Fibroblast of skin of left quadriceps (primary cell): Measurements from ENCODE around the gene ZNF493.

Experiments used
- DNase-seq, 2 experiments: peaks; one replicate each; pipeline ENCODE4 v3.0.0-alpha.2; 2013; ENCODE audit warnings: low read depth in 2 of 2

The ZNF493 gene

DNA sequence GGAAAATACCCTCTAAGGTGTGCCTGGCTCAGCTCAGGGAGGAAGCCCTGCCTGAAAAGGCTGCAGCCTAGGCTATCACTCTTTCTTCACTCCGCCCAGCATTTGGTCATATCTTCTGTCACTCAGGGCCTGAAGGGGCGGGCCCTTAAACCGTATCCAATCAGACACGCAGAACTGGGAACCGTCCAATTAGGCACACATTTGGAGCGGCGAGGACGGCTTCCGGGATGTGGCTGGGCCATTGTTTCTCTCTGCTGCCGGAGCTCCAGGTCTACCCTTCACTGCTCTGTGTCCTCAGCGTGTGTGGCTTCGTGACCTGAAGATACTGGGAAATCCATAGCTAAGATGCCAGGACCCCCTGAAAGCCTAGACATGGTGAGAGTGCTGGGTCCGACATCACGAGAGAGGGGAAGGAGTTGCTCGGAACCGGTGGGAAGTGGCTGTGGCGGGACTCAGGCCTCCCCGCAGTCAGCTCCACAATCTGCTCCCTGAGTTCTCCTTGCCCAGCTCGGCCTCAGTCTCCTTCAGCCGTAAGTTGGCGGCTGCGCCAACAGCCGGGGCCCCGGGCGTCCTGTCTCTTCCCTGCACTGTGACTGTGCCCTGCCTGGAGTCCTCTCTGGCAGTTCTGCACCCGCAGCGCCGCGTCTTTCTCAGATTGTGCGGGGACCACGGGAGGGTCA, at the start of gene ZNF493:
Gene ZNF493, plus strand, starts transcription at position 241 of the 680 bp plus-strand sequence. Its CDS starts 105 bp downstream, at position 346.
- DNase-seq: peak; percentile 87 to 90

DNA sequence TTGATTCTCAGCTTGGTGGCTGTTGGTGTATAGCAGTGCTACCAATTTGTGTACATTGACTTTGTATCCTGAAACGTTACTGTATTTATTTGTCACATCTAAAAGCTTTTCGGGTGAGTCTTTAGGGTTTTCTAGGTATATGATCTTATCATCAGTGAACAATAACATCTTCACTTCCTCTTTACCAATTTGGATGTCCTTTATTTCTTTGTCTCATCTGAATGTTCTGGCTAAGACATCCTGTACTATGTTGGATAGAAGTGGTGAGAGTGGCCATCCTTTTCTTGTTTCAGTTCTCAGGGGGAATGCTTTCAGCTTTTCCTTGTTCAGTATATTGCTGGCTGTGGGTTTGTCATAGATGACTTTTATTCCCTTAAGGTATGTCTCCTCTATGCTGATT, 44.1 kb upstream of the ZNF493 start:
- DNase-seq: no peak

DNA sequence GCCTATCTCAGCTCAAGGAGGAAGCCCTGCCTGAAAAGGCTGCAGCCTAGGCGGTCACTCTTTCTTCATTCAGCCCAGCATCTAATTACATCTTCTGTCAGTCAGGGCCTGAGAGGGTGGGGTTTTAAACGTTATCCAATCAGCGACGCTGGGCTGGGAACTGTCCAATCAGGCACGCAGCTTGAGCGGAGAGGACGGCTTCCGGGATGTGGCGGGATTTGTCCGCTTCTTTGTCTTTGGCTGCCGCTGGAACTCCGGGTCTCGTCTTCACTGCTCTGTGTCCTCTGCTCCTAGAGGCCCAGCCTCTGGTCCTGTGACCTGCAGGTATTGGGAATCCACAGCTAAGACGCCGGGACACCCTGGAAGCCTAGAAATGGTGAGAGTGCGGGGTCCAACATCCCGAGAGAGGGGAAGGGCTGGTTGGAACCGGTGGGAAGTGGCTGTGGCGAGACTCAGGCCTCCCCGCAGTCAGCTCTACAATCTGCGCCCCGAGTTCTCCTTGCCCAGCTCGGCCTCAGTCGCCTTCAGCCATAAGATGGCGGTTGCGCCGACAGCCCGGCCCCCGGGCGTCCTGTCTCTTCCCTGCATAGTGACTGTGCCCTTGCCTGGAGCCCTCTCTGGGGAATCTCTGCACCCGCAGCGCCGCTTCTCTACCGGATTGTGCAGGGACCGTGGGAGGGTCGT, 38.0 kb upstream of the ZNF493 start, which contains the start of gene ZNF738:
Gene ZNF738, plus strand, starts transcription at position 233 of the 684 bp plus-strand sequence. Its CDS starts 141 bp downstream, at position 374.
- DNase-seq: peak; percentile 86 to 87

DNA sequence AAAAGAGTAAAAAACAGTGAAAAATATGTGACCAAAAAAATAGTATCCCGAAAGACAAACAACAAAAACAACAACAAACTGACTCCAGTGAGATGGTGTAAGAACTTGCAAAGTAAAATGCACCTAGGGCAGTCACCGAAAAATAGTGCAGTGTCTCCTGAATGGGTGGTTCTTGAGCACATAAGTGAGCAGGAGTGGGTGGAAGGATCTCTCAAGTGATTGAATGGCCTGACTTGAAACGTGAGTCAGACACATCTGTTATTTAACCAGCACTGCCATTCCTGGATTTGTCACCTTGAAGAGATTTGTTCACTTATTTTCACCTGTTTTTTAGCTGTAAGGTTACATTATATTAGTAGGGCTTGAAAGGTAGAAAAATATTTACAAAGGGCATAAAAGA, 34.6 kb upstream of the ZNF493 start:
- no peak for DNase-seq

DNA sequence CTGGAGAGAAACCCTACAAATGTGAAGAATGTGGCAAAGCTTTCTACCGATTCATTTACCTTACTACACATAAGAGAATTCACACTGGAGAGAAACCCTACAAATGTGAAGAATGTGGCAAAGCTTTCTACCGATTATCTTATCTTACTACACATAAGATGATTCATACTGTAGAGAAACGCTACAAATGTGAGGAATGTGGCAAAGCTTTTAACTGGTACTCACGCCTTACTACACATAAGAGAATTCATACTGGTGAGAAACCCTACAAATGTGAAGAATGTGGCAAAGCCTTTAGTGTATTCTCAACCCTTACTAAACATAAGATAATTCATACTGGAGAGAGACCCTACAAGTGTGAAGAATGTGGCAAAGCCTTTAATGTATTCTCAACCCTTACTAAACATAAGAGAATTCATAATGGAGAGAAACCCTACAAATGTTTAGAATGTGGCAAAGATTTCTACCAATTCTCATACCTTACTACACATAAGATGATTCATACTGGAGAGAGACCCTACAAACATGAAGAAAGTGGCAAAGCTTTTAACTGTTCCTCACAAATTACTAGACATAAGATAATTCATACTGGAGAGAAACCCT, 12.9 kb upstream of the ZNF493 start:
- no peak for DNase-seq

DNA sequence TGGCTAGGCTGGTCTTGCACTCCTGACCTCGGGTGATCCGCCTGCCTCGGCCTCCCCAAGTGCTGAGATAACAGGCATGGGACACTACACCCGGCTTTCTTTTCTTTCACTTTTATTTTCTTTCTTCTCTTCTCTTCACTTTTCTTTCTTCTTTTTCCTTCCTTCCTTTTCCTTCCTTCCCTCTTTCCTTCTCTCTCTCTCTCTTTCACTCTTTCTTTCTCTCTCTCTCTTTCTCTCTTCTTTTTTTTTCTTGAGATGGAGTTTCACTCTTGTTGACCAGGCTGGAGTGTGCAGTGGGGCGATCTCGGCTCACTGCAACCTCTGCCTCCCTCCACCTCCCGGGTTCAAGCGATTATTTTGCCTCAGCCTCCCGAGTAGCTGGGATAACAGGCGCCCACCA, 812 bp upstream of the ZNF493 start:
- no peak for DNase-seq

DNA sequence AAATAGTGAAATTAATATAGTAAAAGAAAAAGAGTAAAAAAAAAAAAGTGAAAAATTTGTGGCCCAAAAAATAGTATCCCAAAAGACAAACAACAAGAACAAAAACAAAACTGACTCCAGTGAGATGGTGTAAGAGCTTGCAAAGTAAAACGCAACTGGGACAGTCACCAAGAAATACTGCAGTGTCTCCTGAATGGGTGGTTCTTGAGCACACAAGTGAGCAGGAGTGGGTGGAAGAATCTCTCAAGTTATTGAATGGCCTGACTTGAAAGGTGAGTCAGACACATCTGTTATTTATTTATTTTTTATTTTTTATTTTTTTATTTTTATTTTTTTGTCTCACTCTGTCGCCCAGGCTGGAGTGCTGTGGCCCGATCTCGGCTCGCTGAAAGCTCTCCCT, 1.9 kb downstream of the ZNF493 start:
- no peak for DNase-seq

DNA sequence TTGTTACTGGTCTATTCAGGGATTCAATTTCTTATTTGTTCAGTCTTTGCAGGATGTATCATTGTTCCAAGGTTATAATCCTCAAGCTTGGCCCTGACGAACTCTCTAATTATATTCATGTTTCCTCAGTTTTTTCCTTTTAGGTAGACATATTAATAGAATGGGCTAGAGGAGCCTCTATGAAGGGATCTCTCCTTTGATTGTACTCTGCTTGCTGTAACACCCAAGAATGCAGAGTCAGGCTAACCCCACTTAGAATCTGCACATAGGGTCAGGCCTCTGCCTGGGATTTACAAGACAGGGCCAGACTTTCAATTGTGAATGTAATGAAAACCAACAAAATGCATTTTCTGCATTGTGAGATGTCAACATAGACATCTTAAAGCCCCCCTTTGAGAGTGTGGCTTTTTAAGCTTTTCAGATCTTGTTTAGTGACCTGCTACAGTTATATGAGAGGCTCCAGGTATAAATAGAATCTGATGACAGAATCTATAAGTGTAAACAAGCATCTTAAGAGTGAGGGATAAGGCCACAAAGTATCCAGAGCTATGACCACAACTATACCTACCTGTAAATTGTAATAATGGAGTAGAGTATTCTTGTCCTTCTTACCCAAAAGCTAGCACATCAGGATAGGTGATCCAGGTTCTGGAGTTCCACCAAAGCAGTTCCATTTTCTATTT, 5.5 kb downstream of the ZNF493 start:
- no peak for DNase-seq

DNA sequence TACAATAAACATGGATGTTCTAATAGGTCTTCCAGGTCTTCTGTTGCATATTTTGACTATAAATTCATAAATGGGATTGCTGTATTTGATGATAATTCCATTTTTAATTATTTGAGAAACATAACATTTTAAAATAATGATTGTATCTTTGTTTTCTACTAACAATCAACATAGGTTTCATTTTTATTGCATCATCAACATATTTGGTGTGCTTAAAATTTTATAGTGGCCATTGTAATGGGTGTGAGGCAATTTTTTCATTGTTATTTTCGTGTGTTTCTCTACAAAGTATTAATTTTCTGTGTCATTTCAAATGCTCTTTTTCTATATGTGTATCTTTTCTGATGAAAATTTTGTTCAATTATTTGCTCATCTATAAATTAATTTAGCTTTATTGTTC, 13.2 kb downstream of the ZNF493 start:
- no peak for DNase-seq

DNA sequence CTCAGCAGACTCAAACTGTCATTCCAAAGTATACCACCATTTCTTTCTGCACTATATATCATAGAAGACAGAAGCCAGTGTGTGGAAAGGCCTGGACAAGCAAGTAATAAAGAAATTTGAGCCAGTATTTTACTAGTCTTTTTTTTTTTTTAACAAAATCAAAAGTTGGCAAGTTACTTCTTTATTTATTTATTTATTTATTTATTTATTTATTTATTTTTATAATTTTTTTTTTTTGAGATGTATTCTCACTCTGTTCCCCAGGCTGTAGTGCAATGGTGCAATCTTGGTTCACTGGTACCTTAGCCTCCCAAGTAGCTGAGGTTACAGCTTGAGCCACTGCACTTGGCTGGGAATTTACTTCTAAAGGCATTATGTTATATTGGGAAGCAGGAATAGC, 25.3 kb downstream of the ZNF493 start:
- DNase-seq: no peak

DNA sequence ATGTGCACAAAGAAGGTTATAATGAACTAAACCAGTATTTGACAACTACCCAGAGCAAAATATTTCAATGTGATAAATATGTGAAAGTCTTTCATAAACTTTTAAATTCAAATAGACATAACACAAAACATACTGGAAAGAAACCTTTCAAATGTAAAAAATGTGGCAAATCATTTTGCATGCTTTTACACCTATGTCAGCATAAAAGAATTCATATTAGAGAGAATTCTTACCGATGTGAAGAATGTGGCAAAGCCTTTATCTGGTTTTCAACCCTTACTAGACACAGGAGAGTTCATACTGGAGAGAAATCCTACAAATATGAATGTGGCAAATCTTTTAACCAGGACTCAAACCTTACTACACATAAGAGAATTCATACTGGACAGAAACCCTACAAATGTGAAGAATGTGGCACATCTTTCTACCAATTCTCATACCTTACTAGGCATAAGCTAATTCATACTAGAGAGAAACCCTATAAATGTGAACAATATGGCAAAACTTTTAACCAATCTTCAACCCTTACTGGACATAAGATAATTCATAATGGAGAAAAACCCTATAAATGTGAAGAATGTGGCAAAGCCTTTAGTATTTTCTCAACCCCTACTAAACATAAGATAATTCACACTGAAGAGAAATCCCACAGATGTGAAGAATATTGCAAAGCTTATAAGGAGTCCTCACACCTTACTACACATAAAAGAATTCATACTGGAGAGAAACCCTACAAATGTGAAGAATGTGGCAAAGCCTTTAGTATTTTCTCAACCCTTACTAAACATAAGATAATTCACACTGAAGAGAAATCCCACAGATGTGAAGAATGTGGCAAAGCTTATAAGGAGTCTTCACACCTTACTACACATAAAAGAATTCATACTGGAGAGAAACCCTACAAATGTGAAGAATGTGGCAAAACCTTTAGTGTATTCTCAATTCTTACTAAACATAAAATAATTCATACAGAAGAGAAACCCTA, 26.4 kb downstream of the ZNF493 start:
- DNase-seq: no peak

DNA sequence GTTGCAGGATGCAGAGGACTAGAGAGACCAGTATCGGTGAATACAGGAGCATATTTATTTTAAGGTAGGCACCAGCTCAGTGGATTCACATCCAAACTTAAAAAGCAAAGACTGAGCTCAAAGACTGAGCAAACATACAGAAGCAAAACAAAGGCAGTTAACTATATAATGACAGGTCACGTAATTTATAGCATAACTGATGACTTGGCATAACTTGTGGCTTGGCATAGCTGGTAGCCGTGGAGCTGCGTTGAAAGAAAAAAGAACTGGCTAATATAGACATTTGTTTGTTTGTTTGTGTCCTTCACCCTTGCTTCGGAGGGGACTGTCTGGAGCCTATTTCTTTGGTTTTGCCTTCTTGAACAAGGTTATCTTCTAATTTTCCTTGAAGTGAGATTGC, 33.7 kb downstream of the ZNF493 start:
- DNase-seq: no peak

DNA sequence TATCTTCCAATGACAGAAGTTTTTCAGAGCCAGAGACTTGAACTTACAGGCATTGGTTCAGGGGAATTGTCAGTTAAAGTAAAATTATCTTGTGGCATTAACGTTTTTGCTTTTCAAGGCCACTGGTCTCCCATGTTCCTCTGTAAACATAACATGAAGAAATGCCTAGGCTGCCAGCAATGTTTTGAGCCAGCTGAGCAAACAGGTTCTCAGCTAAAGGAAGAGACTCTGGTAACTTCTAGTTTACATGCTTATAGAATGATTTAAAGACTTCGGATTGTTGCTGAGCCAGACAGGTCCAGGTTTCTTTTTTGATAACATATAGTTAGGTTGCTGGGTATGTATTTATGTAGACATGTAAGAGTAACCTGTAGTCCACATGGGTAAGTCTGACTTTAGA, 35.7 kb downstream of the ZNF493 start:
- no peak for DNase-seq

DNA sequence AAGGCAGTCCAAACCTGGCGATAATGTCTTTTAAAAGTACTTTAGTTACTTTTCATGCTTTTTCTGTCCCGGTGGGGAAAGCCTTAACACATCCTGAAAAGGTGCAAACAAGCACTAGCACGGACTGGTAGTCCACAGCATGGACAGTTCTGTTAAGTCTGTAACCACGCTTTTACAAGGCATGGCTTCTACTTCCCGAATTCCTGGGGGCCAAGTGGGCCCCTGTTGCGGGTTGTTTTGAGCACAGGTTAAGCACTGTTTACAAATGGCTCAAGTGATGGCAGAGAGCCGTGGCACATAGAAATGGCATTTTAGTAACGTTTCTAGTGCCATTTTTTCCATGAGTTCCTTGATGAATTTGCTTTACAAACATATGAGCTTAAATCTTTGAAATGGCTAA, 37.6 kb downstream of the ZNF493 start:
- DNase-seq: no peak

DNA sequence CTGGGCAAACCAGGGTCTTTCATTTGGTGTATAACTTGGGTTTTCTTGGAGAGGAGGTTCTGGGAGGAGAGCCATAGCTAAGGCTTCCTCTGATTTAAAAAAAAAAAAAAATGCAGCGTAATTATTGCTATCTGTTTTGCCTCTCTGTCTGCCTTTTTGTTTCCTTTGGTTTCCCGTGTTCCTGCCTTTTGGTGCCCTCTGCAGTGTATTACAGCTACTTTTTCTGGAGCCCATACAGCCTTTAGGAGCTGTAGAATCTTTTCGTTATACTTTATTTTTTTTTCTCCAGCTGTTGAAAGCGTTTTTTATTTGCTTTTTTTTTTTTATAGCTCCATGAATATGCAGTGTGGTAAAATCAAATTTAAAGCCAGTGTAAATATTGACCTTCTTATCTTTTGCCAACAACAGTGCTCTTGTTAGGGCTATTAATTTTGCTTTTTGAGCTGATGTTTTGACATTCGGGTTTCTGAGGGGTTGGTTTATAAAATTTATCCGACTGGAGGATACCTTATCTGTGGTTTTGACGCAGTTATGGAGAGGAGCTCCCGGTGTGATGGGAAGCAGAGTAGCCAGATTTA, 38.1 kb downstream of the ZNF493 start:
- no peak for DNase-seq

DNA sequence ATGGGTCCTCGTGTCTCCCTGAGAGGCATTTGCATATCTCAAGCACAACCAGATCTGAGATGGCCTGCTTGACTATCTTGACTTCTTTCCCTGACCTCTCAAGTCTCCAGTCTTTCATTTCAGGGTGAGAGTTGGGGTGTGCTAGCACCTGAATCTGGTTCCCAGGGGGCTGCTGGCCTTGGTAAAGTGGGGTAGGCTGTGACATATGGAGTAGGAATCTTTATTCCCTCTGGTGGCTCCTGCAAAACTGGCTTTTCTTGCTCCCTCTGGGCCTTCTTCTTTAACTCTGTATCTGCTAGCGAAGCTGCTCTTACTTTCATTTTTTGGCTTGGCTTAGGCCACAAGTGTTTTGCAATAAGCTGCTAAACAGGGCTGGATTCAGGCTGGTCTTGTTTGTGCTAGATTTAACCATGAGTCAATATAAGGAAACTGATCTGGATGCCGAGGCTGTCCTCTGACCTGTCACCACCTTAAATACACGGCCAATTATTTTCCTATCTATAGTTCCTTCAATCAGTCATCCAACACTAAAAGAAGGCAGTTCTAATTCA, 42.3 kb downstream of the ZNF493 start:
- DNase-seq: no peak

DNA sequence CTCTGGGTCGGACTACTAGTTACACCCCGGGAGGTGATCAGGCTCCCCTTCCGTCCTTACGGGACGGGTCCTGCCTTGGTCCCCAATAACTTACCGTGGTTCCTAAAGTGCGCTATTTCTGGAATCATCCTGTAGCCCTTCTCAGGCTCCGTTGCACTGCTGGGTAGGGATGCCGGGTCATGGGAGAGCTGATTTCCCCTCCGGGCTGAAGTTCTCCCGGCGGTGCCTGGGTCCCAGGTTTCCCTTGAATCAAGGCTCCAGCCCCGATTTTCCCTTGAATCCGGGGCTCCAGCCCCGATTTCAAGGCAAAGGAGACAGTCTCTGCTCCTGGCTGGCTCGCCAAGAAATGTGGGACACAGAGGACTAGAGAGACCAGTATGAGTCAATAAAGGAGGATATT, 43.4 kb downstream of the ZNF493 start:
- DNase-seq: no peak

DNA sequence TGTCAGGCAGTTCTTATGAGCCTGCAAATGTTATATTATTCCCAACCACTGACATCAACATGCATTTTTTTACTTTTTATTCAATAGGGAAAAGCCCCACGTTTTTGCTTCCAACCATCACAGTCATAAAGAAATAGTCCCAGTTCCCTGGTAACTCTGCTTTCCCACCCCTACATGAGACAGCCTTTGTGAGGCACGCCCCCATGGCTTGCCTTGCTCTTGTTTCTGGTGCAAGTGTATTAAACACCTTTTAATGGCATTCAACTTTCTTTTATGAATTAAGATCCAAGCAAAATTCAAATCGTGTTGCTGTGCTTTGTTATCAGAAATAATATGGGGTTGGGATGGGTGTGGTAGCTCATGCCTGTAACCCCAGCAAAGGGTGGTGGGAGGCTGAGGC, 54.3 kb downstream of the ZNF493 start:
- DNase-seq: no peak

DNA sequence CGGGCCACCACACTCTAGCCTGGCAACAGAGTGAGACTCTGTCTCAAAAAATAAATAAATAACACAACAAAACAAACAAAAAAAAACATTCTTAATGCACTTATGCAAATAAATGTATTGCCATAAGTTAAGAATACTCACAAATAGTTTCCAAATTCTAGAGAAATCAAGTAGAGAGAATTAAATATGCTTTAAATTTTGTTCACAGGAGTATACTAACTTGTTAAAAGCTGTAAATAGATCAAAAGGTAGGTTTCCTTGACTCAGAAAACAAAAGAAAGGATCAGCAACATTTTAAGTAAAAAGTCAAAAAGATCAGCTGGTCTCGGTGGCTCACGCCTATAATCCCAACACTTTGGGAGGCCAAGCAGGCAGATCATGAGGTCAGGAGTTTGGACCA, 58.0 kb downstream of the ZNF493 start:
- DNase-seq: no peak

DNA sequence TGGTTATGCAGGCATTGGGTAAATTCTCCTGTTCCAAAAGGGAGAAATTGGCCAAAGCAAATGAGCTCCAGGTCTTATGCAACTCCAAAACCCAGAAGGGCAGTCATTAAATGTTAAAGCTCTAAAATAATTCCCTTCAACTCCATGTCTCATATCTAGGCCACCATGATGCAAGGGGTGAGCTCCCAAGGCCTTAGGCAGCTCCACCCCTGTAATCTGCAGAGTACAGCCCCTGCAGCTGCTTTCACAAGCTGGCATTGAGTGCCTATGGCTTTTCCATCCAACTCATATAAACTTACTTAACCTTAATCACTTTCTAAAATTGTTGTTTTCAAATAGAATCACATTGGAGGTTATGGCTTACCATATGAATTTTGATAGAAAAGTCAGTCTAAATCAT, 63.8 kb downstream of the ZNF493 start:
- DNase-seq: no peak

DNA sequence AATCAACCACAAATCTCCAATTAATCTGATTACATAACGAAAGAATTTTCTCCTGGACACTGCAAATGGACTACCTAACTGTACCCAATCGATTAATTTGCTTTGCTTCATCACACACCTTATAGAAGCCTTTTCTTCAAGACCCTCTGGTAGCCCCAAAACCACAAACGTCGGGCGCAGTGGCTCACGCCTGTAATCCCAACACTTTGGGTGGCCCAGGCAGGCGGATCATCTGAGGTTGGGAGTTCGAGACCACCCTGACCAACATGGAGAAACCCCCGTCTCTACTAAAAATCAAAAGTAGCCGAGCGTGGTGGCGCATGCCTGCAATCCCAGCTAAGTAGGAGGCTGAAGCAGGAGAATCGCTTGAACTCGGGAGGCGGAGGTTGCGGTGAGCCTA, 65.6 kb downstream of the ZNF493 start:
- no peak for DNase-seq
